Heart left ventricle (tissue), 16 donors: ENCODE data around the gene FBXO33. TPM values are rescaled to one million over a fixed set of nuclear protein-coding genes. Genes with fewer than 3 reads are reported as not detected.

Source experiments
- ATAC-seq, 4 donors: fragments of 200-7000 bp; cut with Tn5 transposase; one replicate each; pipeline ENCODE4 v1.9.1; 2020 to 2022; ENCODE audit warnings: moderate library complexity in 4 of 4, mild to moderate bottlenecking in 3 of 4, moderate number of reproducible peaks in 1 of 4
- DNase-seq, 5 donors: peaks; one replicate each; pipeline ENCODE4 v3.0.0-alpha.2; 2020
- H3K27ac ChIP-seq, 12 donors: fragments of 200-600 bp; sonication (generic) in 4 of 12; one replicate each; pipeline versions ENCODE4 v1.5.0 to v1.8.0; 2016 to 2022; ENCODE audit warnings: mild to moderate bottlenecking in 2 of 12
- H3K27me3 ChIP-seq, 9 donors: fragments of 200-600 bp; sonication (generic) in 2 of 9; one replicate each; pipeline versions ENCODE4 v1.5.1 to v1.8.0; 2016 to 2022; ENCODE audit warnings: mild to moderate bottlenecking in 3 of 9
- H3K36me3 ChIP-seq, 9 donors: fragments of 200-600 bp; sonication (generic) in 2 of 9; one replicate each; pipeline versions ENCODE4 v1.5.0 to v1.8.0; 2018 to 2022; ENCODE audit warnings: mild to moderate bottlenecking in 2 of 9
- H3K4me1 ChIP-seq, 12 donors: fragments of 200-600 bp; sonication (generic) in 4 of 12; one replicate each; pipeline versions ENCODE4 v1.5.0 to v1.8.0; 2016 to 2022; ENCODE audit warnings: mild to moderate bottlenecking in 3 of 12
- H3K4me3 ChIP-seq, 12 donors: fragments of 200-600 bp; sonication (generic) in 4 of 12; one replicate each; pipeline versions ENCODE4 v1.5.0 to v1.8.0; 2017 to 2022; ENCODE audit warnings: mild to moderate bottlenecking in 9 of 12, moderate library complexity in 4 of 12
- H3K9me3 ChIP-seq, 12 donors: fragments of 200-600 bp; sonication (generic) in 4 of 12; one replicate each; pipeline versions ENCODE4 v1.5.0 to v1.8.0; 2016 to 2022; ENCODE audit warnings: mild to moderate bottlenecking in 1 of 12
- POLR2A ChIP-seq, 2 donors: fragments of 450-650 bp; IDR thresholded peaks; one replicate each; pipeline ENCODE4 v1.6.1; 2017; ENCODE audit warnings: antibody characterized with exemption in 2 of 2, mild to moderate bottlenecking in 2 of 2, moderate library complexity in 2 of 2
- WGBS, 4 donors: extraction: QIAGEN DNeasy Blood & Tissue Kit in 2 of 4; methylation state at CpG; one replicate each; pipeline versions ENCODE4 v1.1.5 to v1.1.7; 2013 to 2018; 5-methylcytosine and 5-hydroxymethylcytosine counted together
- intact Hi-C, 10 donors: fragments of 100-400 bp; cut with DNase I; formaldehyde crosslinking; loops; one replicate each; pipeline versions ENCODE4 v1.11.1 to v1.14.2; 2022
- polyA plus RNA-seq, 2 donors: library from polyadenylated mRNA; stranded (reverse); fragments of 200-250 nt; gene quantifications; one replicate each; pipeline ENCODE4 v1.2.3, GENCODE V29; 2013
- total RNA-seq, 9 donors: library from RNA; depleted of rRNA in 2 of 9; stranded (reverse); fragments of >200 nt in 2 of 9; fragmentation: NEBNext Ultra II Directional in 3 of 9; extraction: Animal tissue kit (Norgen Biotek cat#: 25700) in 3 of 9; gene quantifications; one replicate each; pipeline versions ENCODE4 v1.1.0 to v1.2.4, GENCODE V29; 2016 to 2023
- TF ChIP-seq, protein P1 (sequence below), 12 donors: fragments of 200-600 bp; sonication (generic) in 4 of 12; IDR thresholded peaks; one replicate each; pipeline versions ENCODE4 v1.5.0 to v1.8.0; 2018 to 2022; ENCODE audit warnings: antibody characterized with exemption in 12 of 12, mild to moderate bottlenecking in 5 of 12
- donor health status: ischemic (EF 13 %, LVEDD 7.1; RV severe dilation, severe dysfunction).
- donor health status: healthy with polysubstance abuse.
- donor health status: DM: no; HTN: yes; CAD: no.
- donor health status: DM: no; HTN: no; CAD: no.
- donor health status: ischemic (EF 25% LVEDD 6.9; RV normal size, moderate dysfunction).
- donor health status: ischemic (EF 25% LVEDD 5.7; RV mildly dilated, moderate dysfunction).
- donor health status: healthy.
- donor health status: DM: yes; HTN: yes; CAD: no.
- donor health status: ischemic (EF 35%, LVEDD 5.7; RV mildly dilated, moderate dysfunction).
- donor health status: nonischemic (EF 11% LVEDD 7.7; RV severe dilation, severe dysfunction).
- donor health status: DM: yes; HTN: yes; CAD: no.
- donor health status: PGD.
- donor health status: ischemic (EF 29% LVEDD 5.4; RV normal size, mild dysfunction).
- donor health status: nonischemic (EF 23%, LVEDD 6.1; RV moderate dilation, normal function).

The FBXO33 gene
- total and polyA plus RNA-seq, 11 donors = 2.5 to 8.4 (median 5.8) TPM

DNA sequence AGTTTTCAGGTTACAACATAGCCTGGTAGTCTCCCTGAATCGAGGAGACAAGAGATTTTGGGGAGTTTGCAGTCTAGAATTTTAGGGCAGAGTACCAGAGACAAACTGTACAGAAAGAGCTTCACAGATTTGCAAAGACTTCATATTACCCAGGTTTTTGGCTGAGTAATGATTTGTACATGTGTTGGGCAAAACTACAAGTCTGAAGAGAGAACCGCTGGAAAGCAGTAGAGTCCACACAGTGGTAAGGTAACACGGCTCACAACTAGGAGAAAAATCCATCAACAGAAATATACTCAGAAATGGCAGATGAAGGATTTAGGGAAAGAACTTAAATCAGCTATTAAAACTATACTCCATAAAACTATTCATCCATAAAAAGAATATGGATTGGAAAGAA lies 25.7 kb downstream of the FBXO33 start:
- no peak for TF ChIP-seq POLR2A (IDR thresholded peaks at IDR 0.05)
- TF ChIP-seq, protein P1, sequence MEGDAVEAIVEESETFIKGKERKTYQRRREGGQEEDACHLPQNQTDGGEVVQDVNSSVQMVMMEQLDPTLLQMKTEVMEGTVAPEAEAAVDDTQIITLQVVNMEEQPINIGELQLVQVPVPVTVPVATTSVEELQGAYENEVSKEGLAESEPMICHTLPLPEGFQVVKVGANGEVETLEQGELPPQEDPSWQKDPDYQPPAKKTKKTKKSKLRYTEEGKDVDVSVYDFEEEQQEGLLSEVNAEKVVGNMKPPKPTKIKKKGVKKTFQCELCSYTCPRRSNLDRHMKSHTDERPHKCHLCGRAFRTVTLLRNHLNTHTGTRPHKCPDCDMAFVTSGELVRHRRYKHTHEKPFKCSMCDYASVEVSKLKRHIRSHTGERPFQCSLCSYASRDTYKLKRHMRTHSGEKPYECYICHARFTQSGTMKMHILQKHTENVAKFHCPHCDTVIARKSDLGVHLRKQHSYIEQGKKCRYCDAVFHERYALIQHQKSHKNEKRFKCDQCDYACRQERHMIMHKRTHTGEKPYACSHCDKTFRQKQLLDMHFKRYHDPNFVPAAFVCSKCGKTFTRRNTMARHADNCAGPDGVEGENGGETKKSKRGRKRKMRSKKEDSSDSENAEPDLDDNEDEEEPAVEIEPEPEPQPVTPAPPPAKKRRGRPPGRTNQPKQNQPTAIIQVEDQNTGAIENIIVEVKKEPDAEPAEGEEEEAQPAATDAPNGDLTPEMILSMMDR (IDR thresholded peaks at IDR 0.05) = no peak
- Histone ChIP-seq H3K27me3 (no peaks in the 10 kb centered on the region), H3K27ac (no peak overlapping the region), H3K36me3 (peaks cover 0 to 4% (median under 1%) of the 10 kb centered on the region in 9 donors), H3K4me3 (no peak overlapping the region), H3K9me3 (peaks cover 0 to 4% (median 0%) of the 10 kb centered on the region in 12 donors), H3K4me1 (peaks cover 0 to 5% (median 0%) of the 10 kb centered on the region in 12 donors)
- intact Hi-C loops = no loop called here
- WGBS, 4 donors = 76 to 95% (median 92%) methylated on average over 3 of the region's 3 CpGs
- peak in 1 of 4 donors; percentile 26 for ATAC-seq
- DNase-seq = no peak

DNA sequence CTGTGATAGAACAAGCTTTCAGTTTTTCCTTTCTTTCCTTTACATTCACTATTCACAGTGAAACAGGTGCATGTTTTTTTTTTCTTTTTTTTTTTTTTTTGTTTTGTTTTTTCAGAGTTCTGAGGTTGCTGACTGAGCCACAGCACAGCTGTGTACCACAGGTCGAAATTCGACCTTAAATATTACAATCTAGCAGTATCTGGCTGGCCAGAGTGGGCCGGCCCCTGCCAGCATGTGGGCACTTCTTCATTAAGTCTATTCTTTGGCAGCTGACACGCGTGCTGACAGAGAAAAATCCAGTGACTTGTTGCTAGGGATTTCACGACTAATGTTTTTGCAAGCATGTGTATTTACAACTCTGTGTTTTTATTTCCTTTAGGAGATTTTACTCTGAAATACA lies 33.9 kb downstream of the FBXO33 start:
- Histone ChIP-seq H3K27ac (no peak overlapping the region), H3K27me3 (no peaks in the 10 kb centered on the region), H3K9me3 (no peaks in the 10 kb centered on the region), H3K4me3 (no peak overlapping the region), H3K36me3 (peaks cover 0 to 82% (median 62%) of the 10 kb centered on the region in 9 donors), H3K4me1 (peaks cover 0 to 7% (median 0%) of the 10 kb centered on the region in 12 donors)
- ATAC-seq = peak in 3 of 4 donors; percentile 46 to 72 (median 61)
- 54 to 67% (median 59%) methylated on average over 6 of the region's 6 CpGs for WGBS, 4 donors
- DNase-seq = peak in 1 of 5 donors; percentile 31
- TF ChIP-seq POLR2A (IDR thresholded peaks at IDR 0.05) = no peak
- TF ChIP-seq, protein P1 (IDR thresholded peaks at IDR 0.05) = no peak
- intact Hi-C loops = no loop called here

DNA sequence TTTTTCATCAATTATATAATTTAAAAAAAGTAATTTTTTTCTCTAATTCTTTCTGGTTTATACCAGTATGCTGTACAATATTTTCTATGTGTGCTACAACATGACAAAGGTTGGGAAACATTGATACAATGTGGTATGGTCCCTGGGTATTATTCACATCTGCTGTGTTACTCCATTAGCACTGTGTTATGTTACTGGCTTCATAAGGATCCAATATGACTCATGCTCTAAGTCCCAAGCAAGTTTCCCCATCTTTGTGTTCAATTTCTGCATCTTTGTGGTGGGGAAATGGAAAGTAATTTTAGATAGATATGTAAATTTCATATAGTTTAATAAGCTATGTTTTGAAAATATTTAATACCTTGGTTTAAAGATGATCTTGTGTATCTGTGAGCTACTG lies 35.8 kb downstream of the FBXO33 start:
- H3K36me3 ChIP-seq = peaks cover 0 to 83% (median 66%) of the 10 kb centered on the region in 9 donors
- TF ChIP-seq, protein P1 (IDR thresholded peaks at IDR 0.05) = no peak
- TF ChIP-seq POLR2A (IDR thresholded peaks at IDR 0.05) = no peak
- no peak overlapping the region for H3K4me3 ChIP-seq
- H3K4me1 ChIP-seq = peaks cover 0 to 7% (median 0%) of the 10 kb centered on the region in 12 donors
- DNase-seq (no peak), ATAC-seq (no peak)
- H3K27ac ChIP-seq = no peak overlapping the region
- no peaks in the 10 kb centered on the region for H3K27me3 ChIP-seq
- intact Hi-C loops = no loop called here
- no peaks in the 10 kb centered on the region for H3K9me3 ChIP-seq

DNA sequence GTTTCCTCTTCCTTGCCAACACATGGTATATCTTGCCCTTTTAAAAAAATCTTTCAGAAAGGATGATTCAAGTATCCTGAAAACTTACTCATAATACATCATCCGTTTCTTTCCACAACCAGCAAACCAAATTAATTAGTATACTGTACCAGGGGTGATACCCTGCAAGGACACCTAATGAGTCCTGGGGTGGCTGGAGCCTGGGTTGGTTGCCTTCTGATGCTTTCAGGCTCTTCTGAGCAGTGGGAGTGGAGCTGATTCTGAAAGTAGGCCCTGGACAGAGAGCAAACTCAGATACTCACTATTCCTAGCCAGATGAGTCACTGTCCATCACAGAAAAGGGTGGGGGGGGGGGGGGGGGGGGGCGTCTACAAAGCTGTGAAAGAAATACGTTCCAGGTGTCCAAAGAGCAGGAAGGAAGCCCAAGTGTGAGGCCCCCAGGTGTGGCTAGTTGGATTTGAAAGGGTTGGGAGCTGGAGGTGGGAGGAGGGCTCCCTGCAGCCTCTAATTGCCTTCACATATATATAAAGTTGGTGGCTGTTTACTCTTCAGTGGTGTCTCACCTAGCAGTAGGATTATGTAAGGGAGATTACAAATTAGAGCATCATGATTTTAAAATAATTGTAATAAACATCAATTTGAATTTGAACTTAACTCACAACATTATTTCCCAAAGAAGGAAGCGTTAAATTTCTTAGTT lies 36.5 kb downstream of the FBXO33 start:
- Histone ChIP-seq H3K36me3 (peaks cover 0 to 76% (median 59%) of the 10 kb centered on the region in 9 donors), H3K4me3 (no peak overlapping the region), H3K27ac (peak overlapping the region in 1 of 12 donors; percentile 19), H3K27me3 (no peaks in the 10 kb centered on the region), H3K9me3 (no peaks in the 10 kb centered on the region), H3K4me1 (peaks cover 0 to 7% (median 0%) of the 10 kb centered on the region in 12 donors)
- intact Hi-C loops = no loop called here
- DNase-seq (no peak), ATAC-seq (peak in 2 of 4 donors; percentile 52 to 58)
- 68 to 84% (median 75%) methylated on average over 4 of the region's 4 CpGs for WGBS, 4 donors
- TF ChIP-seq, protein P1 (IDR thresholded peaks at IDR 0.05) = no peak
- no peak for TF ChIP-seq POLR2A (IDR thresholded peaks at IDR 0.05)
